Rectal smooth muscle tissue (tissue), 1 donor: ENCODE data around the gene ADGRA1.

Experiments
- H3K27ac ChIP-seq: one replicate; pipeline ENCODE4 v1.7.0; 2013; ENCODE audit warnings: low read depth, low read length, inconsistent platforms
- H3K27me3 ChIP-seq: one replicate; pipeline ENCODE4 v1.7.0; 2013; ENCODE audit warnings: low read length; ENCODE audit not compliant: control insufficient read depth, insufficient read depth
- H3K36me3 ChIP-seq: one replicate; pipeline ENCODE4 v1.7.0; 2013; ENCODE audit warnings: low read length; ENCODE audit not compliant: control insufficient read depth, insufficient read depth
- H3K4me1 ChIP-seq: one replicate; pipeline ENCODE4 v1.7.0; 2013; ENCODE audit warnings: low read length; ENCODE audit not compliant: control insufficient read depth, insufficient read depth
- H3K4me3 ChIP-seq: one replicate; pipeline ENCODE4 v1.7.0; 2013; ENCODE audit warnings: low read length
- H3K9ac ChIP-seq: one replicate; pipeline ENCODE4 v1.7.0; 2013; ENCODE audit warnings: low read length

Gene ADGRA1

DNA sequence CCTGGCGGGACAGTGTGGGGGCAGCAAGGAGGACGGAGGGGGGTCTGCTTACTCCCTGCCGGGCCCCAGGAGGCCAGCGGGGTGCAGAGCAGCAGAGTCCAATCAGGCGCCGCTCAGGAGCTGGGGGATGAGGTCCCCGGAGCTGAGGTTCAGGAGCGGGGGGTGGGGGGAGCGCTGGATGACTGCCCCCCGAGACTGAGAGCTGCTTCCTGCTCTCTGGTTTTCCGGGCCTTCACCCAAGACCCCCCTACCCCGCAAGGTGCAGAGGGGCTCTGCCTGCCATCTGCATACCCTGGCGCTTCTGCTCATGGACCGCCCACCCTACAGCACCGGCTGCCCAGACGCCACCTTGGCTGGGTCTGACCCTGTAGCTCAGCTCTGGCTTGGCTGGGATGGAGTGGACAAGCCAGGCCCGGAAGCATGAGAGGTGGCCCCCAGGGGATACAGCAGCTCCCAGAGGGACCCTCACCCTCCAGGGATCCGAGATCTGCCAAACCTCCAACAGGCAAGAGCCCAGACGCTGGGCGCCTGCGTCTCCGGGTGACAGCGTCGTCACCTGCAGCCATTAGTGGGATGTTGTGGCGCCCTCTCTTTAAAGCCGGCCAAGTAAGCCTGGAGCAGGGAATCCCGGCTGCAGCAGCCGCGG lies 73.2 kb downstream of the ADGRA1 start:
- Histone ChIP-seq H3K4me1 (no peaks in the 10 kb centered on the region), H3K27ac (no peak overlapping the region), H3K4me3 (peak overlapping the region; percentile 51), H3K27me3 (peaks cover 12% of the 10 kb centered on the region), H3K36me3 (no peaks in the 10 kb centered on the region), H3K9ac (no peak overlapping the region)

DNA sequence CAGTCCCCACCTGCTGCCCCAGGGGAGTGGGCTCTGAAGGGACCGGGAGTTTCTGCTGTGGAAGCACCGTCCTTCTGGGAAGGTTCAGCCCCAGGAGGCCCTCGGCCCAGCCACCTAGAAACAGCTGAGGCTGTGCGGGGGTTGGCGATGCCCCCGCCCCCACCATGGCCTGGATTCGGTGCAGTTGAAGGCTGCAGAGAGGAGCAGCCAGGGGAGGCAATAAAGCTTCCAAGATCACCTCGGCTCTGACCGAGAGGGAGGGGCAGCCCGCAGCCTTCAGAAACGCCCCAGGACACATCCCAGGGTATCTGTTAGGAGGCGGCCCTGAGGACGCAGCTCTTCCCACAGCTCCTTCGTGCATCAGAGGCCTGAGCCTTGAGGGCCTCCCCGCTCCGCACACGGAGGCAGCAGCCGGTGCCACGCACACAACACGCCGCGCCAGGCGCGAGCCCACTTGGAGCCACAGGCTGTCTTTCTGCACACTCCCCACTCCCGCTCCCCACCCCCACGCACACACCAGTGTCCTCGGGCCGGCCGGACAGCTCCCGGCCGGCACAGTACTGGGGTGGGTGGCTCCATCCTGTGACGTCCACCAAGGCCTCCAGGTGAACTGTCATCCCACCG lies 73.9 kb downstream of the ADGRA1 start:
- Histone ChIP-seq H3K36me3 (no peaks in the 10 kb centered on the region), H3K9ac (no peak overlapping the region), H3K4me1 (no peaks in the 10 kb centered on the region), H3K27ac (no peak overlapping the region), H3K27me3 (peaks cover 12% of the 10 kb centered on the region), H3K4me3 (peak overlapping the region; percentile 25)

DNA sequence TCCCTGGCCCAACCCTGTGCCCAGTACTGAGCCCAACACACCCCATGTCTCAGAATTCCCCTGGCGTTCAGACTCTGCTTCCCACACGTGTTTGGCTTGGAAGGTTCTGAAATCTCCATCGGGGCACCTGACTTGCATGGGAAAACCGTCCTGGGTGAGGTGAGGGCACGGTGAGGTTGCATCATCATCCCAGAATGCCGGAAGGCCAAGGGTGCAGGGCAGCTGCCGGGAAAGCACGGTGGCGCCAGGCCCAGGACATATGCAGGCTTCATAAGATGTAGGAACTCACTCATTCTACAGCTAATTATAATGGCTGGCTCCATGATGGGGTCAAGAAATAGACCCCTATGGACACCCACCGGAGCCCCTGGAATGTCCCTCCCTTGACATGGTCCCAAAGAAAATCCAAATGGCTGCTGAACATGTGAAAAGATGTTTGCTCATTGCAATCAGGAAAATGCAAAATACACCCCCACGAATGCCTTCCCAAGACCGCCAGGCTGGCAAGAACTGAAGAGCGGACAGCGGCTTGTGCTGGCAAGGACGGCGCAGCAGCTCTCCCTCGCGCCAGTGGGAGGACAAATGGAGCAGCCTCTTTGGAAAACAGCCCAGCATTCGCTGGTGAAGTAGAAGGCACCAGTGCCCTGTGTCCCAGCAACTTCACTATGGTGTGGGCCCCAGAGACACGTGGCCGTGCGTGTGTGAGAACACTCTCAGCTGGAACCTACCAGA lies 74.6 kb downstream of the ADGRA1 start:
- Histone ChIP-seq H3K4me1 (no peaks in the 10 kb centered on the region), H3K9ac (no peak overlapping the region), H3K4me3 (no peak overlapping the region), H3K27ac (no peak overlapping the region), H3K27me3 (peaks cover 12% of the 10 kb centered on the region), H3K36me3 (no peaks in the 10 kb centered on the region)

DNA sequence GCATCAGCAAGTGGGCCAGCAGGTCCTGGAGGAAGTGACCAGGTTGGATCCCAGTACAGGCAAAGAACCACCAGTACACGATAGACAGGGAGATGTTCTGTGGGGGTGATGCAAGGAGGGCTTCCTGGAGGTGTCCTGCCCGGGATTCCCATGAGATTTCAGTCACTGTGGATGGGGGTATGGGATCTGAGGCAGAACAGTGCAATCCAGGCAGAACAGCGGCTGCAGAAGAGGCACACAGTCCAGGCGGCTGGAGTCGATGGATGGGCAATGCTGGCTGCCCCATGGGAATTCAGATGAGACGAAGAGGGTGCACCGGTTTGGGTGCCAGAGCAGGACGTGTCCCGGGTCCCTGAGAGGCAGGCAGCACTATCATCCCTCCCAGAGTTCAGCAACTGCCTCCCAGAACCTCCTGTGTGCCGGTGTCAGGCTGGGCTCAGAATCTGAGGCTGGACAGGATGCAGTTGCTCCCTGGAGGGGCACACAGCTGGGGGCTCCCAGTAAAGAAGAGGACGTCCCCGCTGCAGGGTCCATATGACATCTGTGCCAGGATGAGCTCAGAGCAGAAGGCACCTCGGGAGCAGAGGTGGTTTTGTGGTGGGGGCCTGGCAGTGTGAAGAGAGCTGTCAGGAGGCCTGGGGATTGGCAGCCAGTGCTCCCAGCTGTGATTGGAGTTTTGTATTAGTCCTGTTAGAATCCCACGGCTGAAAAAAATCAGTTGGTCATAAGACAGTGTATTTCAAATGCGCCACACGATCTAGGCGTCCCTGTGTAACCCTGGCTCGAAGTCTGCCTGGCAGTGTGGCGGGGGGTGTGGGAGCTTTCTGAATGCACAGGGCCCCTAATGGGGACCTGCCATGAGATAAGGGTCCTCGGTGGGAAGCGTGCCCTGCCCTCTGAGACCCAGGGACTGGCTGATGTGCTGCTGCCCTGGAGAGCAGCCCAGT lies 75.5 kb downstream of the ADGRA1 start:
- Histone ChIP-seq H3K9ac (no peak overlapping the region), H3K27ac (no peak overlapping the region), H3K36me3 (no peaks in the 10 kb centered on the region), H3K4me1 (no peaks in the 10 kb centered on the region), H3K27me3 (peaks cover 12% of the 10 kb centered on the region), H3K4me3 (no peak overlapping the region)

DNA sequence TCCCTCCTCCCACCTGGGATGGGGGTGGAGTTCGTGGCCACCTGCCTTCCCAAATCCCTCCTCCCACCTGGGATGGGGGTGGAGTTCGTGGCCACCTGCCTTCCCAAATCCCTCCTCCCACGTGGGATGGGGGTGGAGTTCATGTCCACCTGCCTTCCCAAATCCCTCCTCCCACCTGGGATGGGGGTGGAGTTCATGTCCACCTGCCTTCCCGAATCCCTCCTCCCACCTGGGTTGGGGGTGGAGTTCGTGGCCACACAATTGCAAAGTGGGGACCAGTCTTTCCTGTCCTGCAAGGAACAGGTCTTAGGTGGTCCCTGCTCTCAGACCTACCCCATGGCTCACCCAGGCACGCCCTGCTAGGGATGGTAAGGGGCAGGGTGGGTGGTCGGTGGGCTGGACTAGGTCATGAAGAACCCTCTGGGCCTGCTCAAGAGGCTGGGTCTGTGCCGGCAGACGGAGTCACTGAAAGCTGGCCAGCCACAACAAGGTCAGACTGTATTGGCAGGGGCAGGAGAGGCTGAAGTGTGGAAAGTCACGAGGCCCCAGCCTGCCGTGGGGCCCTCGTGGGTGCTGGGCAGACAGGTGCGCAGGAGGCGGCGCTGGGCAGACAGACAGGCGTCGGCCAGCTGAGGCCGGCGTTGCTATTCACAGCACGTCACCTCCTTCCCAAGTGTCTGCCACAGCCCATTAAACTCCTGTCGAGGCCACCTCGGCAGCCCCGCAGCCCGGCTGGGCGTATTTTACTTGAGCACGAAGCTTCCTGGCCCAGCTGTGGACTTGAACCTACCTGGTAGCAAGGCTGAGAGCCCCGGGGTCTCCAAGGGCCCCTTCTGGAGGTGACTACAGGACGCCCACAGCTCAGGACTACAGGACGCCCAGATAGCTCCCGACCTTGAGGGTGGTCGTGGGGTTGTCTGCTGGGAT lies 76.4 kb downstream of the ADGRA1 start:
- H3K27me3 ChIP-seq, result peaks cover 12% of the 10 kb centered on the region

DNA sequence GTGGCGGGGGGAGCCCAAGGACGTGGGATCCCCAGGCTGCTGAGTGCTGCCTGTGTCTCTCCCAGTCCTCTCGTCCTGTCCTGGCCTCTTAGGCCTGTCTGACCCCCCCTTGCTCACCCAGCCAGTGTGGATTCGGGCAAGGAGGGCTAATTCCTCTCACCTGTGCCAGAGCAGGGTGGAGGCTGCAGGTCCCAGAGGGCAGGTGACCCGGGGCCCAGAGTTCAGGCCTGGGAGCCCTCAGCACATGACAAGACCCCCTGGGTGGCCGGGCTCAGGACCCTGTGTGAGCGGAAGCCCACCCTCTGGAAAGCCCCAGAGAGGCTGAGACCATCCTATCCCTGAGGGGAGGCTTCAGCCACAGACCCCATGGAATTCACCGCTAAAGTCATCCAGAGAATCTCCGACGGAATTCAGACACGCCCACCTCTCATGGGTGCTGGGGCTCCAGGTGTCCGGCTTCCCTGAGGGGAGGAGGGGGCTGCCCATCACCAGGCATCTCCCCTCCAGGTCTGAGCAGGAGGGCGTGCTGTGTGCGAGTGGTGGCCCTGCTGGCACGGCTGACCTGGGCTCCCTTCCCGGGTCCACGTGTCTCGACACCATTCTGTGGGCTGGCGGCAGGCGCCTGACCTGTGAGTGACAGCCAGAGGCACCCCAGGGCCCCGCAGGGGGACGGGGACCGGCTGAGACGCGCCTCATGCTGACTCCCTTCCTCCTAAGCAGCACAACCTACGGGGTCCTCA lies 77.3 kb downstream of the ADGRA1 start:
- Histone ChIP-seq H3K9ac (no peak overlapping the region), H3K27ac (no peak overlapping the region), H3K27me3 (peaks cover 12% of the 10 kb centered on the region), H3K4me3 (no peak overlapping the region), H3K36me3 (no peaks in the 10 kb centered on the region), H3K4me1 (no peaks in the 10 kb centered on the region)

More for the DNA sequence above, 76.4 kb downstream of the ADGRA1 start:
- no peak overlapping the region for H3K4me3 ChIP-seq
- no peaks in the 10 kb centered on the region for H3K36me3 ChIP-seq
- no peaks in the 10 kb centered on the region for H3K4me1 ChIP-seq
- no peak overlapping the region for H3K9ac ChIP-seq
- no peak overlapping the region for H3K27ac ChIP-seq

DNA sequence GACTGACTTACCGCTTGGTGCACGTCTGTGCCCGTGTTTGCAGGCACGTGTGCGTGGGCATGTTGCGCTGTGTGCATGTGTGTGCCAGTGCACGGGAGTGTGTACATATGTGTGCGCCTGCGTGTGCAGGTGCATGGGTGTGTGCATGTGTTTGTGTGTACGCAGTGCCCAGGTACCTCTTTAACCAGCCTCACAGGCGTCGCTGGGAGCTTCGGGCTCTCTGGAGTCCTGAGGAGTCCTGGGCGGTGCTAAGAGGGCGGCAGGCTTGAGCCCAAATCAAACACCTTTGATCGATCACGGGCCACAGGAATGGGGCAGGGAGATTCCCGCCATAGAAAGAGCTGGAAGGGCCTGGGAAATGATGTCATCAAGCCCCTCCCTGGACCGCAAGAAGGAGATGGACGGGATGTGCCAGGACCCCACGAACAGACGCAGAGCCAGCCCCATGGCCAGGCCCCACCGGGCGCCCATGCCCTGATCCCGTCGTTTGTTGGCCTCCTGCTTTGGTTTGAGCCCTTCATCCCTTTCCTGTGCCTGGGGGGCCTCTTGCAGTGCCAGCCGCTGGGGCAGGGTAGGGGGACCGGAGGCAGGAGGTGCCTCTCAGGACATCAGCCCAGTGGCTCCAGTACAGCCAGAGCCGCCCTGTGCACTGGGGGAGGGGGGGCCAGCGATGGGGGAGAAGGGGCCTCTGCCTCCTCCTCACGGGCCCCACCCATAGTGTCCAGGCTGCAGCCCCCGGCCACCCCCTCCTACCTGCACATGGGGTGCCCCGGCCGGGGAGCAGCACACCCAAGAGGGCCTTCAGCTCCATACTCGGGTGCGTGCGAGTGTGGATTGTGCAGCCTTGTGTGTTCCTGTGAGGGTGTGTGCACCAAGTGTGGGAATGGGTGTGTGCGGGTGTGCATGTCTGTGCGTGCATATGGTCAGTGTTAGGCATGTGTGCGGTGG lies 78.1 kb downstream of the ADGRA1 start:
- Histone ChIP-seq H3K36me3 (no peaks in the 10 kb centered on the region), H3K4me1 (no peaks in the 10 kb centered on the region), H3K4me3 (no peak overlapping the region), H3K9ac (no peak overlapping the region), H3K27ac (no peak overlapping the region), H3K27me3 (peaks cover 12% of the 10 kb centered on the region)

DNA sequence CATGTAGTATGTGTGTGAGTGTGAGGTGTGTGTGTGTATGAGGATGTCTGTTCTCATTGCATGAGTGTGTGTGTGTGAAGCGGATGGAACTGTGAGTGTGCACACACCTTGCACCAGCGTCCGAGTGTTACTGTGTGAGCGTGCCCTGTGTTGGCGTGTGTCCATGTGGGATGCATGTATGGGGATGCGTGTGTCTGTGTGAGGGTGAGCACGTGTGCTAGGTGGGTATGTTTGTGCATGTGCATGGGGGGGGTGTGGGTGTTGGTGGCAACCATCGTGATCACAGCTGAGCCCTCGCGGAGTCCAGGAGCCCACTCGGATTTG lies 78.7 kb downstream of the ADGRA1 start:
- Histone ChIP-seq H3K4me1 (no peaks in the 10 kb centered on the region), H3K27ac (no peak overlapping the region), H3K27me3 (peaks cover 8% of the 10 kb centered on the region), H3K4me3 (no peak overlapping the region), H3K9ac (no peak overlapping the region), H3K36me3 (no peaks in the 10 kb centered on the region)

DNA sequence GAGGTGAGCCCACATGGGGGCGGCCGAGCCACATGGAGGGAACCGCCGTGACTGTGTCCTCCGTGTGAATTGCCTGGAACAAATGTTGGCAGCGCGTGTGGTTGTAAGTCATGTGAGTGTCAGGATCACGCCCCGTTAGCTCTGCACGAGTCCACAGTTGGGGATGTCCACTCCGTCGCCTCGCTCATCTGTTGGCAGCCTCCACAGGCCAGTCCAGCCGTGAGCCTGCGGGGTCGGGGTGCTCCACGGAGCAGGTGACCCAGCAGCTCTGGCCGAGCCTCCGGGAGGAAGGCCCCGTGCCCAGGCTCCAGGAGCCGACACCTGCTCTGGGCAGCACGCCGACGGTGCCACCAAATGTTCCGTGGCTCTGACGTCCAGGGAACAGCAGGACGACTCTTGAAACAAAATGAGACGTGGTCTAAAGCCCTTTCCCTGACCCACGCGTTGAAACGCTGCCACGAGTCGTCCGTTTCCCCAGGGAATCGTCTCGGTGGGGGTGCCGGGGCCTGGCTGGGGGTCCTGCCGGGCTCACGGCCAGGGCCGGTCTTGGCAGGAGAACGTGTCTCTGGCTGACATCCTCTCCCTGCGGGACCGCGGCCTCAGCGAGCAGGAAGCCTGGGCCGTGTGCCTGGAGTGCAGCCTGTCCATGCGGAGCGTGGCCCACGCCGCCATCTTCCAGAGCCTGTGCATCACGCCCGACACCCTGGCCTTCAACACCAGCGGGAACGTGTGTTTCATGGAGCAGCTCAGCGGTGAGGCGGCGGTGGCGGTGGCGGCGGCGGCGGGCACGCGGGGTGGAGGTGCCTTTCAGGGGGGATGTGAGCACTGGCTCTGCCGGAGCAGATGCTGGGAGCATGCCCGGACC lies 79.3 kb downstream of the ADGRA1 start:
- H3K27me3 ChIP-seq, result peaks cover 5% of the 10 kb centered on the region
- no peaks in the 10 kb centered on the region for H3K4me1 ChIP-seq
- no peak overlapping the region for H3K9ac ChIP-seq

More for the DNA sequence above, 79.3 kb downstream of the ADGRA1 start:
- Histone ChIP-seq H3K4me3 (no peak overlapping the region), H3K27ac (no peak overlapping the region), H3K36me3 (no peaks in the 10 kb centered on the region)
